Astrocyte of the cerebellum (primary cell): ENCODE results near the gene CACNA2D1.

Experiments used
- DNase-seq: peaks from one replicate; pipeline ENCODE4 v3.0.0-alpha.2; 2011; ENCODE audit warnings: low read depth
- H3K4me3 ChIP-seq: 2 replicates; pipeline ENCODE4 v1.5.1; 2011; ENCODE audit warnings: mild to moderate bottlenecking, low read depth, low read length, moderate library complexity
- in situ Hi-C: cut with HindIII; loops from 2 replicates; pipeline ENCODE4 v1.10.0; 2017; ENCODE audit warnings: low sequenced_read_pairs
- TF ChIP-seq, protein P1 (sequence below): IDR thresholded peaks from 2 replicates; pipeline ENCODE4 v1.5.1; 2012; ENCODE audit warnings: low read length, low read depth, moderate library complexity, mild to moderate bottlenecking; ENCODE audit errors: missing control alignments

Gene CACNA2D1

DNA sequence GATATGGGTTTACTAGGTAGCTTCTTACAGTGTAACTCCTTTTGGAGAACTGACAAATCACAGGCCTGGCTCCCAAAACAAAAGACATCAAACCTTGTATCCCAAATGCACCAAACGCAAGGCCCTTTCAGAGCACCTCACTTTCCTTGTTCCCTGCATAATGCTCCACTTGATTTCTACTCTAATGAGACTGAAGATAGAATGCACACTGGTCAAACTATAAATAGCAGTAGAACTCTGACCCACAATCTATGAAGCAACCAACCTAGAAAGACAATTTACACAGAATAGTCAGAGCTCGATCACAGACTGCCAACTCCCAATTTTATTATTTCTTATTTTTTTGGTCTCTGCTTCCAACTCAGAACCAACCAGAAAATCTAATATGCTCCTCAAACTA is 214.4 kb downstream of the CACNA2D1 start:
- in situ Hi-C loops, result no loop called here
- H3K4me3 ChIP-seq, result no peak overlapping the region
- TF ChIP-seq, protein P1, sequence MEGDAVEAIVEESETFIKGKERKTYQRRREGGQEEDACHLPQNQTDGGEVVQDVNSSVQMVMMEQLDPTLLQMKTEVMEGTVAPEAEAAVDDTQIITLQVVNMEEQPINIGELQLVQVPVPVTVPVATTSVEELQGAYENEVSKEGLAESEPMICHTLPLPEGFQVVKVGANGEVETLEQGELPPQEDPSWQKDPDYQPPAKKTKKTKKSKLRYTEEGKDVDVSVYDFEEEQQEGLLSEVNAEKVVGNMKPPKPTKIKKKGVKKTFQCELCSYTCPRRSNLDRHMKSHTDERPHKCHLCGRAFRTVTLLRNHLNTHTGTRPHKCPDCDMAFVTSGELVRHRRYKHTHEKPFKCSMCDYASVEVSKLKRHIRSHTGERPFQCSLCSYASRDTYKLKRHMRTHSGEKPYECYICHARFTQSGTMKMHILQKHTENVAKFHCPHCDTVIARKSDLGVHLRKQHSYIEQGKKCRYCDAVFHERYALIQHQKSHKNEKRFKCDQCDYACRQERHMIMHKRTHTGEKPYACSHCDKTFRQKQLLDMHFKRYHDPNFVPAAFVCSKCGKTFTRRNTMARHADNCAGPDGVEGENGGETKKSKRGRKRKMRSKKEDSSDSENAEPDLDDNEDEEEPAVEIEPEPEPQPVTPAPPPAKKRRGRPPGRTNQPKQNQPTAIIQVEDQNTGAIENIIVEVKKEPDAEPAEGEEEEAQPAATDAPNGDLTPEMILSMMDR, result no peak
- DNase-seq, result no peak

DNA sequence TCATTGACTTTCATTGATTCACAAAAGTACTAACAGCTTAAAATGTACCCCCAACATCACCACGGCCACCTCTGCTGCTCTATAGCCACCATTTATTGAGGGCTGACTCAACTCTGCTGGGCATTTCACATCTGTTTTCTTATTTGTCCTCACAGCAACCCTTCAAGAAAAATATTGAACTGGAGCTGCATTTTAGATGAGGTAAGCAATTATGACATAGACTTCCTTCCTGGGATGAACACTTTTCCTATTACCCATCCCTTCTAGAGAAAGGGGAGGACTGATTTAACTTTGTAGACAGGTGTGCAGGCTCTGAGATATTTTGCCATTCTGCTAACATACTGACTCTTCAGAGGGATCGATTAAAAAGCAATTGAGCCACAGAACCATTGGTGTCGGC is 217.4 kb downstream of the CACNA2D1 start:
- H3K4me3 ChIP-seq, result no peak overlapping the region
- in situ Hi-C loops, result no loop called here
- TF ChIP-seq, protein P1, result no peak
- DNase-seq, result no peak

DNA sequence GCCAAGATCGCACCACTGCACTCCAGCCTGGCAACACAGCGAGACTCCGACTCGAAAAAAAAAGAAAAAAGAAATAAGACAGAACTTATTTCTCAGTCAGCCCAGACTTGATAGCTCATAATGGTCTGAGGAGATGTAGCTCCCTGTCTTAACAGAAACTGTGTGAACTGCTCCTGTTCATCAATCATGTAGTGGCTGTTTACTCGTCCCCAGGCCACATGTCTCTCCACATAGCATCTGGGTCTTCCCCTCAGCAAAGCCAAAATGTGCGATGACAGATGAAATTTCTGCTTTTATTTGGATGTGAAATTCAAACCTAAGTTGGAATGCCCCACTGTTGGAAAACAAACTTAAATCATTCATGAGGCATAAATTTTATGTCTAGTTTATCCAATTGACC is 219.0 kb downstream of the CACNA2D1 start:
- in situ Hi-C loops, result no loop called here
- DNase-seq, result no peak
- TF ChIP-seq, protein P1, result no peak
- no peak overlapping the region for H3K4me3 ChIP-seq

DNA sequence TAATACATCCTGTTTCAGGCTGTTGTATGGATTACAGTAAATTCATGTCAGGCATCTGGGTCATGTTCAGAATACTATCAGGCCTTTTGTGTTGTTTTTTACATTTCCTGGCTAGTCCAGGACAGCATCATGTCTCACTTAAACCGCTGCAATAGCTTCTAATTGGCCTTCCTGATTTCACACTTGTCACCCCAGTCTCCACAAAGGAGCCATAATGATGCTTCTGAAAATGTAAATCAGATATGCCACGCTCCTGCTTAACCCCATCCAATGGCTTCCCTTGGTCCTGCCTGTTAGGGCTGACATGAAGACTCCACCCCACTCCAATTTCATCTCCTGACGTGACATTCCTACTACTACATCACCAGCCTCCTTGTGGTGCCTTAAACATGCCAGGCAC is 220.0 kb downstream of the CACNA2D1 start:
- in situ Hi-C loops, result no loop called here
- TF ChIP-seq, protein P1, result no peak
- DNase-seq, result no peak

DNA sequence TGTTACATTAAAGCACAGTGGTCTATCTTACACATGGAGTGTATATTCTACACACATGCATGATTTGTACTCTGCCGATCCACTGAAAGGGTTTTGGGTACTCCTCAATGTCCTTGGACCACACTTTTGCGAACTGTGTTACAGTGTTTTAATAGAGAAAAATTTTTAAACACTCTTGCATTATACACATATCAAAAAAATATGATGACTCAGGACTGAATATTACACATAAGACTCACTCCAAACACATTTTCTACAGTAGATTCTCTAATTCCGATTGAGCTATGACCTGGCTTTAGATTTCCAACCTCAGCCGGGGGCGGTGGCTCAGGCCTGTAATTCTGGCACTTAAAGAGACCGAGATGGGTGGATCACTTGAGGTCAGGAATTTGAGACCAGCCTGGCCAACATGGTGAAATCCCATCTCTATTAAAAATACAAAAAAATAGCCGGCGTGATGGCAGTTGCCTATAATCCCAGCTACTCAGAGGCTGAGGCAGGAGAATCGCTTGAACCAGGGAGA is 222.4 kb downstream of the CACNA2D1 start:
- DNase-seq, result no peak
- TF ChIP-seq, protein P1, result no peak
- in situ Hi-C loops, result no loop called here
- H3K4me3 ChIP-seq, result no peak overlapping the region

More for the DNA sequence above, 220.0 kb downstream of the CACNA2D1 start:
- H3K4me3 ChIP-seq, result no peak overlapping the region

DNA sequence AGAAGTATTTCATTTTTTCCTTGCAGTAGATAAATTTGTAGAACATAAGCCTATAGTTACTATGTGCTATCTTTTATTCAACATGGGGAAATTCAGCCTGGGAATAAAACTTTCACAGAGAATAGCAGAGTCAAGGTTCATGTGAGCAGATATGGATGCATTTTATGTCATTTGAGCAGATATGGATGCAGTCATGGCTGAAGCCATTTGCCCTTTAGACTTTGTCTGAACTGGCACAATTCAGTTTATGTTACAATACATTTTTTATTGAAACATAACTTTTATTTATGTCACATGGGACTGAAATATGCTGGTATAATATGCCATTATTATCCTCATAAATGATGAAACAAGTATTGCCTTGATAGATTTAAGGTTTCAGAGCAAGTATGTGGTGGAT is 231.1 kb downstream of the CACNA2D1 start:
- no peak for DNase-seq
- H3K4me3 ChIP-seq, result no peak overlapping the region
- in situ Hi-C loops, result no loop called here
- TF ChIP-seq, protein P1, result no peak

DNA sequence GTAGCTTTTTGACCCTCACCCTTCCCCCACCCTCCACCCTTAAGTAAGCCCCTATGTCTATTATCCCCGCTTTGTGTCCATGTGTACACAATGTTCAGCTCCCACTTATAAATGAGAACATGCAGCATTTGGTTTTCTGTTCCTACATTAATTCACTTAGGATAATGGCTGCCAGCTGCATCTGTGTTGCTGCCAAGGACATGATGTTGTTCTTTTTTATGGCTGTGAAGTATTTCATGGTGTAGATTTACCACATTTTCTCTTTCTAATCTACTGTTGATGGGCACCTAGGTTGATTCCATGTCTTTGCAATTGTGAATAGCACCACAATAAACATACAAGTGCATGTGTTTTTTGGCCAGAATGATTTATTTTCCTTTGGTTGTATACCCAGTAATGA is 232.2 kb downstream of the CACNA2D1 start:
- no peak for DNase-seq
- TF ChIP-seq, protein P1, result no peak
- in situ Hi-C loops, result no loop called here
- no peak overlapping the region for H3K4me3 ChIP-seq
